Right lobe of liver (tissue), 6 donors: ENCODE results near the gene LIMK2. TPM values are rescaled to one million over a fixed set of nuclear protein-coding genes. Genes with fewer than 3 reads are reported as not detected.

Source experiments
- ATAC-seq, 4 donors: fragments of 200-7000 bp; cut with Tn5 transposase; one replicate each; pipeline ENCODE4 v1.9.1; 2020; ENCODE audit warnings: mild to moderate bottlenecking in 4 of 4, moderate library complexity in 4 of 4
- DNase-seq, 3 donors: peaks; one replicate each; pipeline ENCODE4 v3.0.0-alpha.2; 2020
- H3K27ac ChIP-seq, 3 donors: fragments of 200-600 bp; one replicate each; pipeline ENCODE4 v1.8.0; 2022
- H3K27me3 ChIP-seq, 2 donors: fragments of 200-600 bp; one replicate each; pipeline ENCODE4 v1.8.0; 2022
- H3K36me3 ChIP-seq, 4 donors: fragments of 200-600 bp; sonication (generic) in 1 of 4; one replicate each; pipeline versions ENCODE4 v1.5.1 to v1.8.0; 2017 to 2022; ENCODE audit warnings: control low read depth in 1 of 4
- H3K4me1 ChIP-seq, 4 donors: fragments of 200-600 bp; sonication (generic) in 1 of 4; one replicate each; pipeline versions ENCODE4 v1.5.1 to v1.8.0; 2017 to 2022; ENCODE audit warnings: control low read depth in 1 of 4
- H3K4me3 ChIP-seq, 3 donors: fragments of 200-600 bp; one replicate each; pipeline ENCODE4 v1.8.0; 2022
- H3K9me3 ChIP-seq, 4 donors: fragments of 200-600 bp; sonication (generic) in 1 of 4; one replicate each; pipeline versions ENCODE4 v1.5.1 to v1.8.0; 2017 to 2022; ENCODE audit warnings: control low read depth in 1 of 4
- CTCF ChIP-seq, 4 donors: fragments of 200-600 bp in 3 of 4; fragments of 450-650 bp in 1 of 4; IDR thresholded peaks; one replicate each; pipeline versions ENCODE4 v1.5.1 to v1.8.0; 2016 to 2022; ENCODE audit warnings: antibody characterized with exemption in 4 of 4, mild to moderate bottlenecking in 2 of 4
- POLR2A ChIP-seq: fragments of 450-650 bp; IDR thresholded peaks from one replicate; pipeline ENCODE4 v1.6.1; 2017; ENCODE audit warnings: antibody characterized with exemption, mild to moderate bottlenecking
- WGBS: methylation state at CpG from one replicate; pipeline ENCODE4 v1.1.6; 2018; ENCODE audit warnings: low coverage, low lambda C conversion rate; ENCODE audit not compliant: insufficient coverage; ENCODE audit errors: missing lambda C conversion rate; 5-methylcytosine and 5-hydroxymethylcytosine counted together
- intact Hi-C, 2 donors: fragments of 100-400 bp; cut with DNase I; formaldehyde crosslinking; loops; one replicate each; pipeline versions ENCODE4 v1.11.2 to v1.14.1; 2022
- total RNA-seq, 6 experiments: library from RNA; depleted of rRNA in 2 of 6; stranded (reverse); fragments of >200 nt in 2 of 6; fragmentation: NEBNext Ultra II Directional in 3 of 6; extraction: Animal tissue kit (Norgen Biotek cat#: 25700) in 3 of 6; gene quantifications; one replicate each; pipeline versions ENCODE4 v1.1.0 to v1.2.4, GENCODE V29; 2016 to 2023
- donor health status: DM: no; HTN: yes; CAD: no.
- donor health status: DM: no; HTN: no; CAD: no.
- donor health status: DM: no; HTN: no; CAD: no.
- donor health status: DM: no; HTN: yes; CAD: no.
- donor health status: DM: no; HTN: yes; CAD: no.

LIMK2 gene
- total RNA-seq, 6 experiments from 2014 or later, result 6.3 to 47.9 (median 19.6) TPM

DNA sequence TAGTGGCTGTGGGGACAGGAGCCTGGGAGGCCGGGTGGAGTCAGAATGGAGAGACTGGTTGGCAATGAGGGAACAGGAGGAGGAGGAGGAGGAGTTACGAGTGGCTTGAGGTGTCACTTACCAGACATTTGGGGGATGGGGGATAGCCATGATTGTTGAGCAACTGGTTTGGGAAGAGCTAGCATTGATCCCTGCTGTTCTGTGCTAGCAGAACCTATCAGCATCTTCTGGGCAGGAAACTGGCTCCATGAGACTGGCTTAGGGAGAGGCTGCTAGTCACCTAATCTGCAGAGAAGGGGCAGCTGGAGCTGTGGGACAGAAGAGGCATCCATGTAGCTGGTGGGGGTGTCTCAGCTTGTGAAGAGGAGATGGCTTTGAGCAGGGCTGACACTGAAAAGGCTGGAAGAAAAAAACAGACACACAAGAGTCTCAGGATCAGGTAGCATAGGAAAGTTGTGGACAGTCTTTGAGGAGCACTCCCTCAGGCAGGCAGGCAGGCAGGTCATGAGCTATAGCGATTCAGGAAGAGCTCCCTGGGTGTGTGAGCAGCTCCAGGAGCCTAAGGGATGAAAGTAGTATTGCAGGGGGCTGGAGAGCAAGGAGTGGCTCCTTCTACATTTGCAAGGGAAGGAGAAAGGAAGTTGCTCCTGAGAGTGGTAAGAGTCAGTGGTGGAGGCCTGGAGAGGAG is 57.9 kb downstream of the LIMK2 start:
- ATAC-seq, result no peak
- DNase-seq, result no peak
- Histone ChIP-seq H3K27ac (no peak overlapping the region), H3K9me3 (no peaks in the 10 kb centered on the region), H3K4me1 (no peaks in the 10 kb centered on the region), H3K4me3 (no peak overlapping the region), H3K36me3 (peaks cover 6 to 35% (median 24%) of the 10 kb centered on the region in 4 donors), H3K27me3 (no peaks in the 10 kb centered on the region)
- WGBS, result 78% methylated on average over 2 of the region's 3 CpGs
- TF ChIP-seq POLR2A (no peak), CTCF (IDR thresholded peaks at IDR 0.05) (no peak)
- intact Hi-C loops, result no loop called here

- Histone ChIP-seq H3K27ac (no peak overlapping the region), H3K27me3 (no peaks in the 10 kb centered on the region), H3K36me3 (peaks cover 7 to 38% (median 25%) of the 10 kb centered on the region in 4 donors), H3K9me3 (no peaks in the 10 kb centered on the region), H3K4me3 (no peak overlapping the region), H3K4me1 (no peaks in the 10 kb centered on the region)
- intact Hi-C loops, result no loop called here
- no peak for ATAC-seq
- 84% methylated on average over 2 of the region's 4 CpGs for WGBS
- DNase-seq, result no peak
- TF ChIP-seq POLR2A (no peak), CTCF (IDR thresholded peaks at IDR 0.05) (no peak)
Measured at GRCh38 chr22:31271026-31271425, 58.9 kb downstream of the LIMK2 start.

- TF ChIP-seq CTCF (IDR thresholded peaks at IDR 0.05), result no peak
- TF ChIP-seq POLR2A, result no peak
- ATAC-seq (no peak), DNase-seq (no peak)
- Histone ChIP-seq H3K4me1 (no peaks in the 10 kb centered on the region), H3K27me3 (no peaks in the 10 kb centered on the region), H3K36me3 (peaks cover 7 to 38% (median 22%) of the 10 kb centered on the region in 4 donors), H3K4me3 (no peak overlapping the region), H3K9me3 (no peaks in the 10 kb centered on the region), H3K27ac (no peak overlapping the region)
- intact Hi-C loops, result no loop called here
- WGBS, result 67% methylated on average over 1 of the region's 3 CpGs
Measured at GRCh38 chr22:31271485-31271884, 59.4 kb downstream of the LIMK2 start.

GRCh38 chr22:31272522-31273446 is 60.7 kb downstream of the LIMK2 start:
- Histone ChIP-seq H3K36me3 (peaks cover 7 to 38% (median 19%) of the 10 kb centered on the region in 4 donors), H3K27ac (no peak overlapping the region), H3K9me3 (no peaks in the 10 kb centered on the region), H3K4me1 (peaks cover 0 to under 1% (median 0%) of the 10 kb centered on the region in 4 donors), H3K4me3 (no peak overlapping the region), H3K27me3 (no peaks in the 10 kb centered on the region)
- DNase-seq, result no peak
- peak; percentile 52 to 86 (median 70) for ATAC-seq
- 69% methylated on average over 11 of the region's 15 CpGs for WGBS
- TF ChIP-seq CTCF (IDR thresholded peaks at IDR 0.05) (peak; percentile 52 to 77 (median 62)), POLR2A (no peak)
- intact Hi-C loops, result no loop called here
